Upper lobe of right lung (tissue), 1 donor: ENCODE results near the gene ARSI. TPM values are rescaled to one million over a fixed set of nuclear protein-coding genes. Genes with fewer than 3 reads are reported as not detected.

ENCODE experiments used
- ATAC-seq: fragments of 200-7000 bp; cut with Tn5 transposase; one replicate; pipeline ENCODE4 v1.9.1; 2020; ENCODE audit warnings: mild to moderate bottlenecking, moderate library complexity
- DNase-seq: peaks from one replicate; pipeline ENCODE4 v3.0.0-alpha.2; 2020
- H3K27ac ChIP-seq: fragments of 200-600 bp; one replicate; pipeline ENCODE4 v1.8.0; 2022
- H3K27me3 ChIP-seq: fragments of 200-600 bp; one replicate; pipeline ENCODE4 v1.8.0; 2022; ENCODE audit warnings: mild to moderate bottlenecking
- H3K36me3 ChIP-seq: fragments of 200-600 bp; one replicate; pipeline ENCODE4 v1.8.0; 2022
- H3K4me1 ChIP-seq: fragments of 200-600 bp; one replicate; pipeline ENCODE4 v1.8.0; 2022
- H3K4me3 ChIP-seq: fragments of 200-600 bp; one replicate; pipeline ENCODE4 v1.8.0; 2022; ENCODE audit warnings: mild to moderate bottlenecking
- H3K9me3 ChIP-seq: fragments of 200-600 bp; one replicate; pipeline ENCODE4 v1.8.0; 2022
- intact Hi-C: fragments of 100-400 bp; cut with DNase I; formaldehyde crosslinking; loops from one replicate; pipeline ENCODE4 v1.11.0; 2022
- total RNA-seq: library from RNA; stranded (reverse); fragmentation: NEBNext Ultra II Directional; extraction: Animal tissue kit (Norgen Biotek cat#: 25700); gene quantifications from one replicate; pipeline ENCODE4 v1.2.1, GENCODE V29; 2021
- TF ChIP-seq, protein P1 (sequence below): fragments of 200-600 bp; IDR thresholded peaks from one replicate; pipeline ENCODE4 v1.8.0; 2022; ENCODE audit warnings: antibody characterized with exemption
- donor health status: DM: no; HTN: yes; CAD: no; lungs with severe emphysema.

The ARSI gene
- total RNA-seq, 1 donor from 2014 or later, result 4.0 TPM

DNA sequence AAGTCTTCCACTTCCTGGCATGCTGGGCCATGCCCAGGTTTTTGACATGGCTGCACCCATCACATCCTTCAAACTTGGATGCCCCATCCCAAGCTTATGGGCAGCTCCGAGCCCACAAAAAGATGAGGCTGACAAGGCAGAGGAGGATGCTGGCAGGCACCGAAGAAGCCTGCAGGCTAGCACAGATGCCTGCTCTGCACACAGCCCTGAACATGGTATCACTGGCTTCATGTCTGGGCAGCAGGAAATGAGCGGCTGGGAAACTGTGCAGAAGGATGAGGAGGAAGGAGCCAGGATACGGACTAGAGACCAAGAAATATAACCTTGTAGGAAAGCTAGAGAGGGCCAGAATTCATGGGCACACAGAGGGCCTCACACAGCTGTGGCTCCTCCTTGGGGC lies 27.9 kb downstream of the ARSI start:
- Histone ChIP-seq H3K36me3 (no peaks in the 10 kb centered on the region), H3K27me3 (no peaks in the 10 kb centered on the region), H3K27ac (no peak overlapping the region), H3K9me3 (no peaks in the 10 kb centered on the region), H3K4me1 (no peaks in the 10 kb centered on the region), H3K4me3 (no peak overlapping the region)
- TF ChIP-seq, protein P1, sequence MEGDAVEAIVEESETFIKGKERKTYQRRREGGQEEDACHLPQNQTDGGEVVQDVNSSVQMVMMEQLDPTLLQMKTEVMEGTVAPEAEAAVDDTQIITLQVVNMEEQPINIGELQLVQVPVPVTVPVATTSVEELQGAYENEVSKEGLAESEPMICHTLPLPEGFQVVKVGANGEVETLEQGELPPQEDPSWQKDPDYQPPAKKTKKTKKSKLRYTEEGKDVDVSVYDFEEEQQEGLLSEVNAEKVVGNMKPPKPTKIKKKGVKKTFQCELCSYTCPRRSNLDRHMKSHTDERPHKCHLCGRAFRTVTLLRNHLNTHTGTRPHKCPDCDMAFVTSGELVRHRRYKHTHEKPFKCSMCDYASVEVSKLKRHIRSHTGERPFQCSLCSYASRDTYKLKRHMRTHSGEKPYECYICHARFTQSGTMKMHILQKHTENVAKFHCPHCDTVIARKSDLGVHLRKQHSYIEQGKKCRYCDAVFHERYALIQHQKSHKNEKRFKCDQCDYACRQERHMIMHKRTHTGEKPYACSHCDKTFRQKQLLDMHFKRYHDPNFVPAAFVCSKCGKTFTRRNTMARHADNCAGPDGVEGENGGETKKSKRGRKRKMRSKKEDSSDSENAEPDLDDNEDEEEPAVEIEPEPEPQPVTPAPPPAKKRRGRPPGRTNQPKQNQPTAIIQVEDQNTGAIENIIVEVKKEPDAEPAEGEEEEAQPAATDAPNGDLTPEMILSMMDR, result no peak
- DNase-seq (no peak), ATAC-seq (no peak)
- intact Hi-C loops, result loop anchor here (10.0 kb wide), 1 partner anchor 80 kb away; the partner anchor contains the start of gene TCOF1

DNA sequence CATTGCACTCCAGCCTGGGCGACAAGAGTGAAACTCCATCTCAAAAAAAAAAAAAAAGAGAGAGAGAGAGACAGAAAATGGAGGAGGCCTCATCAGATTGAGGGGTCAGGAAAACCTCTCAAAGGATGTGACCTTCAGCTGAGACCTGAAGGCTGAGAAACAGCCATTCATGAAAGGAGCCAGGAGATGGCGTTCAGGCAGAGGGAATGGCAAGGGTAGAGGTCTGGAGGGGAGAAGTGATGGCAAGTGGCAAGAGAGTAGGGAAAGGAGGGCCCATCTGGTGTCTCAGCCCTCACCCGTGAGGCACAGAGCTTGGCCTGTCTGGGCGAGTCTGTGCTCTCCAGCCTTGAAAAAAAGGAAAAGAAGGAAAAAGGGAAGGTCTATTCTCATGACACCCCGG lies 30.2 kb downstream of the ARSI start:
- Histone ChIP-seq H3K4me3 (no peak overlapping the region), H3K27ac (no peak overlapping the region), H3K4me1 (no peaks in the 10 kb centered on the region), H3K27me3 (no peaks in the 10 kb centered on the region), H3K36me3 (no peaks in the 10 kb centered on the region), H3K9me3 (no peaks in the 10 kb centered on the region)
- peak; percentile 6 for ATAC-seq
- TF ChIP-seq, protein P1, result peak; percentile 27
- intact Hi-C loops, result loop anchor here (10.0 kb wide), 1 partner anchor 82 kb away; the partner anchor contains the start of gene TCOF1
- DNase-seq, result no peak

DNA sequence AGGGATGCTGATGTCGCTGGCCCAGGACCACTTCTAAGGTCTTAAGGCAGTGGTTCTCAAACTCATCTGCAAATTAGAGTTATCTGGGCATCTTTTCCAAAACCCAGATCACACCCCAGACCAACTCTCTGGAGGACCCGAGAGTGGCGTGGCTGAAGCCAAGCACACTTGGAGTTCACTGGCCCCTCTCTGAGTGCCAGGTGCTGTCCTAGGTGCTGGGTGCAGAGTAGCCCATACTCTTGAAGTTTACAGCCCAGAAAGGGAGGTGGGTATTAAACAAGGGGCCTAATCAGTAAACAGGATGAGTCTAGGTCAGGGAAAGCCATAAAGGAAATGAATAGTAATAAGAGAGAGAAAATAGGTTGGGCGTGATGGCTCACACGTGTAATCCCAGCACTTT lies 30.8 kb downstream of the ARSI start:
- intact Hi-C loops, result loop anchor here (10.0 kb wide), 1 partner anchor 83 kb away; the partner anchor contains the start of gene TCOF1
- Histone ChIP-seq H3K9me3 (no peaks in the 10 kb centered on the region), H3K4me1 (no peaks in the 10 kb centered on the region), H3K4me3 (no peak overlapping the region), H3K27me3 (no peaks in the 10 kb centered on the region), H3K36me3 (no peaks in the 10 kb centered on the region), H3K27ac (no peak overlapping the region)
- TF ChIP-seq, protein P1, result no peak
- ATAC-seq (no peak), DNase-seq (no peak)

DNA sequence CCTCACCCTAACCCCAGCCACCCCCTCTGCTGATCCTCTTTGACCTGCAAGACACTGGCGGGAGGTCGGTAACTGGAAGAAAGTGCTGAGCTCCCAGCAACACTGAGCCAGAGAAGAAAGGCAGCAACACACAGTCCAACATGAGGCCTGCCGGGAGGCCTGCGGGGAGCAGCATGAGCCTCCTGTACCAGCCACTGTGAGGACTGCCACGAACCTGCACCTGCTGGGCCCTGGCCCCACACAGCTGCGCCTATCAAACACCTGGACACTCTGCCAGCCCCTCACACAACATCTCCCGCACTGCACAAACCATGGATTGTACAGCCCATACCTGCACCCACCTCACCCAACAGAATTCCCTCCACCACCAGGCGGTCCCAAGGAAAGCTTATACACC lies 31.4 kb downstream of the ARSI start:
- no peak for ATAC-seq
- no peak for DNase-seq
- H3K4me1 ChIP-seq, result no peaks in the 10 kb centered on the region
- no peaks in the 10 kb centered on the region for H3K36me3 ChIP-seq
- no peaks in the 10 kb centered on the region for H3K9me3 ChIP-seq
- TF ChIP-seq, protein P1, result no peak
- no peaks in the 10 kb centered on the region for H3K27me3 ChIP-seq
- no peak overlapping the region for H3K4me3 ChIP-seq
- H3K27ac ChIP-seq, result no peak overlapping the region
- intact Hi-C loops, result loop anchor here (10.0 kb wide), 1 partner anchor 84 kb away; the partner anchor contains the start of gene TCOF1

DNA sequence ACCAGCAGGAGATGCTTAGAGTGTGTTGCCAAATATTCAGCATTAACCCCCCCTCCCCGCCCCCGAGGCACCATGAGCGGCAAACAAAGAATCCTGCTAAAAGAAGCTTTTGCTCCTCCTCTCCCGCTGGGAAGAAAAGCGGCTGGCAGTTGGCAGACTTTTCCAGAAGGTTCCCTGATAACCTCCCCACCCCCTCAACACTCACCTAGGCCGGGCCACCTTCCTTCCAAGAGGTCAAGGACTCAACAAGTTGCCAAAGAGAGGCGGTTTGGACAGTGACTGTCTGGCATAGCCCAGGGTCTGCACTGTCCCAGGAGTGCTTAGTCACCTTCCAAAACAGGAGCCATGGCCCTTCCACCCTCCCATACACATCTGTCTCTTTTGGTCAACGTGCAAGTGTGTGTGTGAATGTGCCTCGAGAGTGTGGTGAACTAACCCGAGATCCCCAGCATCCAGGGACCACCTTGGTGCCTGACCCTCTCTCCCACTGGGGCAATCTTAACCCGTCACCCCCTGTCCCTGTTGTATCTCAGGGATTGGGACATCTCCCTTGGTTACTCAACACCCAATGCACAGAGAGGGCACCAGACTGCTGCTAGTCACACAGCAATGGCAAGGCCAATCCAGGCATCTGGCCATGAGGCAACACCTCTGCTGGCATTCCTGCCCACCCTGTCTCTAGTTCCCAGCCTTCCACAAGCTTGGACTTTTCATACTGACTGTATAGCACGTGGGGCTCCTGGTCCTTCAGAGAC lies 32.0 kb downstream of the ARSI start:
- Histone ChIP-seq H3K27me3 (no peaks in the 10 kb centered on the region), H3K27ac (no peak overlapping the region), H3K4me3 (no peak overlapping the region), H3K36me3 (no peaks in the 10 kb centered on the region), H3K4me1 (no peaks in the 10 kb centered on the region), H3K9me3 (no peaks in the 10 kb centered on the region)
- intact Hi-C loops, result loop anchor here (10.0 kb wide), 1 partner anchor 84 kb away; the partner anchor contains the start of gene TCOF1
- ATAC-seq, result no peak
- no peak for DNase-seq
- TF ChIP-seq, protein P1, result no peak
